Thyroid gland (tissue), 4 donors: ENCODE results near the gene THSD7B. TPM values are rescaled to one million over a fixed set of nuclear protein-coding genes. Genes with fewer than 3 reads are reported as not detected.

Experiments
- DNase-seq, 2 donors: peaks; one replicate each; pipeline ENCODE4 v3.0.0-alpha.2; 2019
- H3K27ac ChIP-seq, 3 donors: fragments of 200-600 bp; sonication (generic); 1 replicate in 2 of 3; 2 replicates in 1 of 3; pipeline ENCODE4 v1.5.1; 2016 to 2019; ENCODE audit warnings: mild to moderate bottlenecking in 1 of 3, moderate library complexity in 1 of 3
- H3K27me3 ChIP-seq: fragments of 200-600 bp; sonication (generic); one replicate; pipeline ENCODE4 v1.5.1; 2019
- H3K36me3 ChIP-seq, 2 donors: fragments of 200-600 bp; sonication (generic); one replicate each; pipeline ENCODE4 v1.5.1; 2016 to 2019
- H3K4me1 ChIP-seq, 2 donors: fragments of 200-600 bp; sonication (generic); one replicate each; pipeline ENCODE4 v1.5.1; 2017 to 2019
- H3K4me3 ChIP-seq, 3 donors: fragments of 200-600 bp; sonication (generic); replicated peaks in 1 of 3; 1 replicate in 2 of 3; 2 replicates in 1 of 3; pipeline ENCODE4 v1.5.1; 2016; ENCODE audit warnings: mild to moderate bottlenecking in 1 of 3
- H3K9me3 ChIP-seq: fragments of 200-600 bp; sonication (generic); one replicate; pipeline ENCODE4 v1.5.1; 2017
- CTCF ChIP-seq, 6 experiments: fragments of 200-600 bp in 3 of 6; fragments of 450-650 bp in 3 of 6; sonication (generic) in 3 of 6; IDR thresholded peaks; one replicate each; pipeline ENCODE4 v1.5.1; 2016 to 2019; ENCODE audit warnings: antibody characterized with exemption in 6 of 6, mild to moderate bottlenecking in 2 of 6, inconsistent platforms in 1 of 6, moderate library complexity in 1 of 6
- POLR2A ChIP-seq, 2 donors: fragments of 450-650 bp; IDR thresholded peaks; one replicate each; pipeline ENCODE4 v1.6.1; 2017; ENCODE audit warnings: antibody characterized with exemption in 2 of 2, mild to moderate bottlenecking in 2 of 2, moderate library complexity in 1 of 2
- WGBS, 2 donors: methylation state at CpG; one replicate each; pipeline ENCODE4 v1.1.5; 2017; 5-methylcytosine and 5-hydroxymethylcytosine counted together
- intact Hi-C: fragments of 100-400 bp; cut with DNase I; formaldehyde crosslinking; loops from one replicate; pipeline ENCODE4 v1.15.1; 2023
- total RNA-seq, 4 donors: library from RNA; depleted of rRNA; stranded (reverse); fragments of >200 nt; gene quantifications; one replicate each; pipeline ENCODE4 v1.2.3, GENCODE V29; 2016

The THSD7B gene
- total RNA-seq, 4 donors from 2014 or later, result 0.29 to 1.2 (median 0.92) TPM

GRCh38 chr2:137179542-137179941, 414.2 kb downstream of the THSD7B start:
- intact Hi-C loops, result no loop called here
- Histone ChIP-seq H3K4me1 (no peaks in the 10 kb centered on the region), H3K9me3 (no peaks in the 10 kb centered on the region), H3K27me3 (no peaks in the 10 kb centered on the region), H3K4me3 (no peak overlapping the region), H3K36me3 (no peaks in the 10 kb centered on the region), H3K27ac (no peak overlapping the region)
- no peak for TF ChIP-seq CTCF (IDR thresholded peaks at IDR 0.05)
- TF ChIP-seq POLR2A (IDR thresholded peaks at IDR 0.05), result no peak
- DNase-seq, result no peak

- TF ChIP-seq CTCF (IDR thresholded peaks at IDR 0.05) (no peak), POLR2A (IDR thresholded peaks at IDR 0.05) (no peak)
- Histone ChIP-seq H3K36me3 (no peaks in the 10 kb centered on the region), H3K27ac (no peak overlapping the region), H3K4me1 (no peaks in the 10 kb centered on the region), H3K4me3 (no peak overlapping the region), H3K9me3 (no peaks in the 10 kb centered on the region), H3K27me3 (no peaks in the 10 kb centered on the region)
- no peak for DNase-seq
- 89 to 91% methylated on average over 2 of the region's 2 CpGs for WGBS, 2 donors
- intact Hi-C loops, result no loop called here
Measured at GRCh38 chr2:137180012-137180411, 414.7 kb downstream of the THSD7B start.

GRCh38 chr2:137181370-137181769, 416.0 kb downstream of the THSD7B start:
- TF ChIP-seq CTCF (IDR thresholded peaks at IDR 0.05), result no peak
- TF ChIP-seq POLR2A (IDR thresholded peaks at IDR 0.05), result no peak
- no peaks in the 10 kb centered on the region for H3K36me3 ChIP-seq
- H3K27ac ChIP-seq, result no peak overlapping the region
- intact Hi-C loops, result no loop called here
- H3K4me1 ChIP-seq, result no peaks in the 10 kb centered on the region
- no peak for DNase-seq
- H3K27me3 ChIP-seq, result no peaks in the 10 kb centered on the region
- WGBS, 2 donors, result 73 to 86% methylated on average over 1 of the region's 1 CpG
- no peaks in the 10 kb centered on the region for H3K9me3 ChIP-seq
- no peak overlapping the region for H3K4me3 ChIP-seq

- intact Hi-C loops, result no loop called here
- Histone ChIP-seq H3K27me3 (no peaks in the 10 kb centered on the region), H3K27ac (no peak overlapping the region), H3K4me1 (no peaks in the 10 kb centered on the region), H3K4me3 (no peak overlapping the region), H3K36me3 (no peaks in the 10 kb centered on the region), H3K9me3 (no peaks in the 10 kb centered on the region)
- no peak for DNase-seq
- 57 to 78% methylated on average over 3 of the region's 3 CpGs for WGBS, 2 donors
- TF ChIP-seq POLR2A (IDR thresholded peaks at IDR 0.05) (no peak), CTCF (IDR thresholded peaks at IDR 0.05) (no peak)
Measured at GRCh38 chr2:137182071-137182470, 416.7 kb downstream of the THSD7B start.

- no peak overlapping the region for H3K4me3 ChIP-seq
- intact Hi-C loops, result no loop called here
- no peaks in the 10 kb centered on the region for H3K27me3 ChIP-seq
- H3K27ac ChIP-seq, result no peak overlapping the region
- no peaks in the 10 kb centered on the region for H3K9me3 ChIP-seq
- no peaks in the 10 kb centered on the region for H3K36me3 ChIP-seq
- DNase-seq, result no peak
- TF ChIP-seq POLR2A (IDR thresholded peaks at IDR 0.05) (no peak), CTCF (IDR thresholded peaks at IDR 0.05) (no peak)
- no peaks in the 10 kb centered on the region for H3K4me1 ChIP-seq
- WGBS, 2 donors, result 83 to 91% methylated on average over 3 of the region's 3 CpGs
Measured at GRCh38 chr2:137183206-137183898, 418.0 kb downstream of the THSD7B start.
